NCI-H524 treated with DMSO at 0.1 percent for 48 hours (cell line): ENCODE data around the gene BRD3OS.

ENCODE experiments used
- DNase-seq: peaks from one replicate; lab custom pipeline; 2025; lab: John Stamatoyannopoulos, UW

Gene BRD3OS

DNA sequence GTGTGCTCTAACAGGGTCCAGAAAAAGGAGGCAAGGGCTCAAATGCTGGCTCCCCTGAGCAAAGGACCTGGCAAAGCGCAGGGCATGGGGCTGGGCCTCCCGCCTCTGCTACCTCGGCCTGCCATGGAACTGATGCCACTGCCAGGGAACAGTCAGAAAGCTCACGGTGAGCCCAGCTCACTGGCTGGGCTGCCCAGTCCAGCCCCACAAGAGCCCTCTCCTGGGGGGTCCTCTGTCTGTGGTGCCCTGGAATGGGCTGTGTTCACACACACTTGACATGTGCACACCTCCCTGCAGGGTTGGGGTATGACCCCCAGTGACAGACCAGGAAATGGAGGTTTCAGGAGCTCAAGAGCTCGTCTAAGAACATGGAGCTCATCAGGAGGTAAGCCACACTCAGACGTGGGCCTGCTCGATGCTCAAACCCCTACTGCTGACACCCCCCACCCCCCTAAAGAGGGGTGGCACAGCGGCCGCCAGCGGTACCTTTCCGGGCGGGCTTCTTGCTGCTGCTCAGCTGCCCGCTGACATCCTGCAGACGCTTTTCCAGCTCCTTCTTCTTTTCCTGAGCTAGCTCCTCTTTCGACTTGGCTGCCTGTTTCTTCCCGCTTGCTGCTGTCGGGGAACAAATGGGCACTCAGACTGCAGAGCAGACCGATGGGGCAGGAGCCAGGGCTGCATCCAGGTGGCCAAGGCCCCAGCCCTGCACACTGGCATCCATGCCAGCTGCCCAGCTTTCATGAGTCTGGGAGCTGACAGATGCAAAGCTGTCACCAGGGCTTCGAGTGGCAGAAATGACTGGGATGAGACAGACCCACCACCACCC is 9.1 kb downstream of the BRD3OS start:
- DNase-seq: no peak

- no peak for DNase-seq
These were observed 10.1 kb downstream of the BRD3OS start for GRCh38 chr9:134035041-134036039.

- no peak for DNase-seq
These were observed 10.8 kb downstream of the BRD3OS start for GRCh38 chr9:134036130-134036529.

GRCh38 chr9:134037641-134038040 is 12.4 kb downstream of the BRD3OS start:
- no peak for DNase-seq

GRCh38 chr9:134039386-134040175 is 14.3 kb downstream of the BRD3OS start:
- DNase-seq: no peak

- no peak for DNase-seq
These were observed 14.9 kb downstream of the BRD3OS start for GRCh38 chr9:134040176-134040565.

- no peak for DNase-seq
These were observed 15.7 kb downstream of the BRD3OS start for GRCh38 chr9:134040781-134041648.

- DNase-seq: no peak
These were observed 16.3 kb downstream of the BRD3OS start for GRCh38 chr9:134041649-134041962.

DNA sequence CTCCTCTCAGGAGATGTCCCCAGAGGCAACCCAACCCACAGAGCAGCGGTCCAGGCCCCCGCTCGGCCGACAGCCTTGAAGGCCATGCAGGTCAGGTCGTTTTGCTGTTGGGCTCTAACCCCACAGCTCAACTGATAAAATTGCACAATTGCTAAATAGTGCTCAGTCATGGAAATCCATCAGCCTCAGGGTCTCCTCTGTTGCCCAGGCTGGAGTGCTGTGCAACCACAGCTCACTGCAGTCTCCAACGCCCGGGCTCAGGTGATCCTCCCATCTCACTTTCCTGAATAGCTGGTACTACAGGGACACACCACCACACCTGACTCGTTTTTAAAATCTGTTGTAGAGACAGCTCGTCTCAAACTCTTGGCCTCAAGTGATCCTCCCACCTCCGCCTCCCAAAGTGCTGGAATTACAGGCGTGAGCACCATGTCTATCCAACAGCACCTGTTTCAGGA is 18.3 kb downstream of the BRD3OS start:
- no peak for DNase-seq

GRCh38 chr9:134044944-134045343 is 19.7 kb downstream of the BRD3OS start:
- DNase-seq: no peak

DNA sequence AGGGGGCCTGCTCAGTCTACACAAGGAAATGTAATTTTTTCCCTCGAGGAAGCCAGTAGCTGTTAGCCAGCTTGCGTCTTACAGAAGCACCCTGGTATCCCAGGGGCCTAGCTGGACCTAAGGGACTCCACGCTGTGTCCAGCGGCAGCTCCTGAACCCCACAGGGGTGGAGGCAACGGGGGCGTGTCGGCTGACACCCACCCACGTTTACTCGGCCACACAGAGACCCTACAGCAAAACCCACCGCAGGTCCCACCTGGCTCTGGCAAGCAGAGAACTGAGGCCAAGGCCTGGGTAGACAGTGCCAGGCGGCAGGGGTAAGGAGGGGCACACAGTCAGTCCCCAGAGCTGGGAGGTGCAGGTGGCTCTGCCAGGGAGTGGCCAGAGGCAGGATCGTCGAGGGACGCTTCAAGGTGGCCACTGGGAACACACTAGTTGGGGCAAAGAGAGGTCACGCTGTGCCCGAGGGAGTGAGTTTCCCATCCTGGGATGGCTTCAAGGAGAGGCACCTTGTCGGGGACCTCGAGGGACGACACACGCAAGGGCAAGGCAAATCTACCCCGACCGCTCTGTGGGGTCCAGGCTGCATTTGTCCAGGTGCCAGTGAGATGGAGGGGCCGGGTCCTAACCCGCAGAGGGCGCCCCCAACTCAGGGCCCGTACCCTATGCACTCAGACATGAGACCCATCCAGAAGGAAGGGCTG is 20.7 kb downstream of the BRD3OS start:
- no peak for DNase-seq

GRCh38 chr9:134046894-134047681 is 21.8 kb downstream of the BRD3OS start:
- no peak for DNase-seq

DNA sequence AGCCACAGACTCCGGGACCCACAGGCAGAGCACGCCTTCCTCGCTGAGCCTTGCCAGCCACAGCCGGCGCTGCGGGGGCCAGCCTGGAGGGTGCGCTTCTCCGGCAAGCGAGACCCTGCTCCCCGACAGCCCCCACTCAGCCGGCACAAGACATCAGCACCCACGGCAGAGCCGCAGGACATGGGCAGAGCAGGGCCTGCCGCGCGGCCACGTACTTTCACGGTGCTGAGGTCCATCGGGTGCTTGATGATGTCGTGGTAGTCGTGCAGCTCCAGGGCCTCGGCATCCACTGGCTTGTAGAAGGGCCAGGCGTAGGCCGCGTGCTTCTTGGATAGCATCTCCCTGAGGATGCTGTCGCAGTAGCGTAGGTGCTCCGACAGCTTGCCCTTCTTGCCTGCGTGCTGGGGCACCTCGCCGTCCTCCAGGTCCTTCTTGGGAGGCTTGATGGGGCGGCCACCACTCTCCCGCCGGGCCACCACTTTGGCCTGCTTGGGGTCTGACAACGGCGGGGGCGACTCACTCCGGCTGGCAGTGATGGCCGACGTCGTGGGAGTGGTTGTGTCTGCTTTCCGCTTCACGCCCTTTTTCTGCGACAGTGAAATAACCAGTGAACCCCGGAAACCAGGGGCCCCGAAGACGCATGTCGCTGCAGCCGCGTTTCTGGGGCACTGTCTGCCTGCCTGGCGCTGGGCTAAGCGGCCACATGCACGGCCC is 22.7 kb downstream of the BRD3OS start:
- no peak for DNase-seq

DNA sequence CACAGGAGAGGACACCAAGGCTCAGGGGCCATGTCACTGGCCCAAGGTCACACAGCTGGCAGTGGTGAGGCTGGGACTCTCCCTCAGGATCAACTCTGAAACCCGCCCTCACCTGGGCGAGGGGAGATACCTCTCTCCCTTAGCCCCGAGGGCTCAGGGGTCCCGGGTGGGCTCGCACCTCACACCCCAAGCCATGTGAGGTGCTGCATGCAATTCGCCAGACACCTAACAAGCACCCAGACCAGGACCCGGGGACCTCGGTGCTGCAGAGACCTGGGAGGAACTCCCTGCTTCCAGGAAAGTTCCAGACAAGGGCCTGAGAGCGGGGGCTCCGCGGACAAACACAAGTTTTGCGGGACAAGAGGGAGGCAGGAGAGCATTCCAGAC is 23.3 kb downstream of the BRD3OS start:
- no peak for DNase-seq

DNA sequence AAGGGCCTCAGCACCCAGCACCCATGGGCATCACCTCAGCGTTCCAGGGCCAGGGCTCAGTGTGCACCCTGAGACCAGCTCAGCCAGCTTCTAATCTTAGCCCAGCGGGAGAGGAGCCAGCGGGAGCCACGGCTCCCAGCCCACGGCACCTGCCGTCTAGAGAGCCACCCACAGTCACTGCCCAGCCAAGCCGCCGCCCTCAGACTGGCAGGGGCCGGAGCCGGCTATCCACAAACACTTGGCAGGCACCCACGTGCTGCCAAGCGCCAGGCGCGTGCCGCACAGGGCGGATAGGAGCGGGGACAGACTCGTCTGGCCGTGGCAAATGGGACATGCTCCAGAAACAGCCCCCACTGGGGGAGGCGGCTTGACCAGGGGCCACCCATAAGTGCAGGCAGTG is 24.0 kb downstream of the BRD3OS start:
- DNase-seq: no peak

DNA sequence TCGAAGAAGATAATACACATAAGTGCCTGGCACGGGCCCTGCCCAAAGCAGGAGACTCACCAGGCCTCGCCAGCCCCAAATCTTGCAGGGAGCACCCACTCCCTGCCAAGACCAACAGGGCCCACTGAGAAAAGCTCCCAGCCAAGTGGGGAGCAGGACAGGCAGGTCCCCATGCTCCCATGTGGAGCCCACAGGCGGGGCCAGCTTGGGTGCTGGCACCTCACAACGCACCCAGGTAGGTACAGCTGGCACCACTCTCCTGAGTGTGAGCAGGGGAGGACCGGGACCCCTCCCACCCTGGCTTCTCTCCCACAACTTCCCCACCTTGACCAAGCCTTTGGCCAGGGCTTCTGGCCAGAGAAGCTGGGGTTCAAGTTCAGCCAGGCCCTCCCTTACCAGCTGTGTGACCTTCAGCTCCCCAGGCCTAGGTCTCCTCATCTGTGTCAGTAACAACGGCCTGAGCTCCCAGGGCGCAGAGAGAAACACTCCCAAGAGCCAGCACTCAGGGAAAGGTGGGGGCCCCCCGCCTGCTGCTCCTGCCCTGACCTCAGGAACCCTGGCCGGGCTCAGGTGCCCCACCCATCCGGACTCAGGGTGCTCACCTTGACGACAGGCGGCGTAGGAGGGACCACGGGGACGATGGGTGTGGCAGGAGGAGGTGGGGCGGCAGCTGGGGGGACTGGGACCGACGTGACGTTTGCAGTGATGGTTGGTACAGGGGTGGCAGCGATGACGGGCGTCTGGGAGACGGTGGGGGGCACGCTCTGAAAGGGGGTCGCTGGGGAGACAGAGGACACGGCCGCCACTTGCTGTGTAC is 24.7 kb downstream of the BRD3OS start:
- DNase-seq: no peak

GRCh38 chr9:134050726-134051125 is 25.4 kb downstream of the BRD3OS start:
- no peak for DNase-seq

DNA sequence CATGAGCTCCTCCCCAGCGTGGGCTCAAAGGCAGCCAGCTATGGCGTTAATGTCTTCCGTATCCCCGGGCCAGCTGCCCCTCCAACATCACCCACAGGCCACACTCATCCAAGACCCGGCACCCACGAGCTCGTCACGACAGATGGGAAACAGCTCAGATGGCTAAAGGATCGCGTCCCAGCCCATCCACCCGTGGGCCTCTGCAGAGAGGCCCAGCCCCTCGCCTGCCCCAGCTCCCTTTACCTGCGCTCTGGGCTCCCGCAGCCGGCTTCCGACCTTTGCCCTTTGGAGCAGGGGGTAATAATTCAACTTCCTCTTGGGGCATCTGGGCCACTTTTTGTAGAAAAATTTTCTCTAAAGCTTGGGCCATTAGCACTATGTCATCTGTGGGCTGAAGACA is 26.0 kb downstream of the BRD3OS start:
- DNase-seq: no peak
